KOPT-K1 (cell line): Measurements from ENCODE around the gene TMEM131.
"Not testable (repeated sequence)": the region's sequence is repeated elsewhere in the genome, so short reads cannot be mapped to it uniquely, and the experiment has no call there.

Source experiments
- H3K27ac ChIP-seq: fragments of 200-600 bp; sonication (generic); 2 replicates; pipeline ENCODE4 v1.5.1; 2016; ENCODE audit warnings: antibody characterized with exemption, mild to moderate bottlenecking, low read depth, low read length; ENCODE audit not compliant: poor library complexity, severe bottlenecking
- H3K36me3 ChIP-seq: fragments of 200-600 bp; sonication (generic); 2 replicates; pipeline ENCODE4 v1.5.1; 2017; ENCODE audit warnings: antibody characterized with exemption, mild to moderate bottlenecking, low read length, moderate library complexity; ENCODE audit not compliant: insufficient read depth
- H3K9me3 ChIP-seq: fragments of 200-600 bp; sonication (generic); 2 replicates; pipeline ENCODE4 v1.5.1; 2017; ENCODE audit warnings: antibody characterized with exemption, low read length, mild to moderate bottlenecking; ENCODE audit not compliant: insufficient read depth, poor library complexity, severe bottlenecking

Gene TMEM131

GRCh38 chr2:97995734-97996624 is at the start of gene TMEM131:
Gene TMEM131, minus strand, starts transcription at chr2:97995948. Its CDS starts 286 bp downstream, at chr2:97995662.
- H3K27ac ChIP-seq, result peak within 1 kb of the TSS; percentile 89
- H3K36me3 ChIP-seq, result no peaks in the 10 kb centered on the region
- no peaks in the 10 kb centered on the region for H3K9me3 ChIP-seq

DNA sequence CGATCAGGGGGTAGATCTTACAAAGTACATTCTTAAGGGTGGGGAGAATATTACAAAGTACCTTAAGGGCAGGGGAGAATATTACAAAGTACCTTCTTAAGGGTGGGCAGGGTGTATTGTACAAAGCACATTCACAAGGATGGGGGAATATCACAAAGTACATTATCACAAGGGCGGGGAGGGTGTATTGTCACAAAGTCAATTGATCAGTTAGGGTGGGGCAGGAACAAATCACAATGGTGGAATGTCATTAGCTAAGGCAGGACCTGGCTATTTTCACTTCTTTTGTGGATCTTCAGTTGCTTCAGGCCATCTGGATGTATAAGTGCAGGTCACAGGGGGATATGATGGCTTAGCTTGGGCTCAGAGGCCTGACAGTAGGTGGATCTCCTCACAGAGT is 49.0 kb upstream of the TMEM131 start:
- peaks cover 28% of the 10 kb centered on the region for H3K9me3 ChIP-seq
- H3K27ac ChIP-seq, H3K36me3 ChIP-seq: not testable (repeated sequence)

DNA sequence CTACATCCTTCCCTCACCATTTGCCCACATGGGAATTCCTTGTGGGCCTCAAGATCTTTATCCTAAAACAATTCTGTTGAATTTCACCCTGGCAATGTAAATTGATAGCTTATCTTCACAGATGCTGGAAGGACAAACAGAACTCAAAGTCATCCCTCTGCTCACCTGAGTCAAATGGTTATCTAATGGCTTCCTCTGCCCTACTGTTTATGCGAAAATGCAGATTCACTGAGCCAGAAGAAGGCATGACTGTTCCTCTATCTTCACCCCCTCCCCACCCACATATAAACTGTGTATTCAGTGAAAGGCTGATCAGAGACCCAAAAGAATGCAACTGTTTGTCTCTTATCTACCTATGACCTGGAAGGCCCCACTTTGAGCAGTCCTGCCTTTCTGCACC is 47.4 kb upstream of the TMEM131 start:
- Histone ChIP-seq H3K9me3 (peaks cover 28% of the 10 kb centered on the region), H3K36me3 (no peaks in the 10 kb centered on the region), H3K27ac (no peak overlapping the region)

GRCh38 chr2:98040331-98040939 is 44.7 kb upstream of the TMEM131 start:
- no peaks in the 10 kb centered on the region for H3K36me3 ChIP-seq
- H3K9me3 ChIP-seq, result peaks cover 23% of the 10 kb centered on the region
- H3K27ac ChIP-seq, result no peak overlapping the region

- H3K9me3 ChIP-seq, result peaks cover 11% of the 10 kb centered on the region
- no peaks in the 10 kb centered on the region for H3K36me3 ChIP-seq
- no peak overlapping the region for H3K27ac ChIP-seq
Measured at GRCh38 chr2:98039085-98039756, 43.5 kb upstream of the TMEM131 start.

DNA sequence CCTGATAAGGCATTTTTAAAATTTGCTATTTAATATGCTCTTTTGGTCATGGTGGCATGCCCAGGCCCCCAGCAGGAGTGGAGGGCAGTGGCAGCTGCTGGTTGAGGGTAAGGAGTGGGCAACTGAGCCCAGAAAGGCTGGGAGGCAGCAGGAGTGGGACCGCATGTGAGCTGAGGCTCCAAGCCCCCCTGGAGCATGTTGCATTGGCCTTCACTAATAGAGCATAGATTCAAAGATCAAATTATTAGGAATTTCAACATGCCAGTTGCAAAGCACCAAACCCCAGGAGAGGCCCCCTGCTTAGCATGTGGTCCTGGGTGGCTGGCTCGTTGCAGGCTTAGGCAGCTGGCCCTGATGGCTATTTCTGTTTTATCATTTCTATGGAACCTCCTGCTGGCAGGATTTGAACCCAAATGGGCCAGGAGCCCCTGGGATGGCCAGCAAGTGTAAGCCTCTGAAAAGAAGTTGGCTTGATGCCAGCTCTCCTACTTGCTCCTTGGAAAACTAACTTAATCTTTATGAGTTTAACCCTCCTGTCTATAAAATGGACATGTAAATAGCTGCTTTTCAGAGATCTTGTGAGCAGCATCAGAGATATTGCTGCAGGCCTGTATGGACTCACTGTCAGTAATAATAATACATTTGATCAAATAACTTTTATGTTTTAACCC is 42.1 kb upstream of the TMEM131 start:
- no peaks in the 10 kb centered on the region for H3K36me3 ChIP-seq
- H3K27ac ChIP-seq, result no peak overlapping the region
- no peaks in the 10 kb centered on the region for H3K9me3 ChIP-seq

- H3K9me3 ChIP-seq, result no peaks in the 10 kb centered on the region
- H3K36me3 ChIP-seq, result no peaks in the 10 kb centered on the region
- H3K27ac ChIP-seq, result no peak overlapping the region
Measured at GRCh38 chr2:98037206-98037605, 41.5 kb upstream of the TMEM131 start.

GRCh38 chr2:98036349-98037000 is 40.7 kb upstream of the TMEM131 start:
- H3K36me3 ChIP-seq, result no peaks in the 10 kb centered on the region
- no peaks in the 10 kb centered on the region for H3K9me3 ChIP-seq
- H3K27ac ChIP-seq, result no peak overlapping the region

GRCh38 chr2:98034745-98035144 is 39.0 kb upstream of the TMEM131 start:
- Histone ChIP-seq H3K36me3 (no peaks in the 10 kb centered on the region), H3K9me3 (no peaks in the 10 kb centered on the region), H3K27ac (no peak overlapping the region)

GRCh38 chr2:98032086-98032485 is 36.3 kb upstream of the TMEM131 start:
- Histone ChIP-seq H3K36me3 (no peaks in the 10 kb centered on the region), H3K9me3 (no peaks in the 10 kb centered on the region), H3K27ac (no peak overlapping the region)

GRCh38 chr2:98029718-98030222 is 34.0 kb upstream of the TMEM131 start:
- Histone ChIP-seq H3K36me3 (no peaks in the 10 kb centered on the region), H3K9me3 (no peaks in the 10 kb centered on the region), H3K27ac (no peak overlapping the region)

DNA sequence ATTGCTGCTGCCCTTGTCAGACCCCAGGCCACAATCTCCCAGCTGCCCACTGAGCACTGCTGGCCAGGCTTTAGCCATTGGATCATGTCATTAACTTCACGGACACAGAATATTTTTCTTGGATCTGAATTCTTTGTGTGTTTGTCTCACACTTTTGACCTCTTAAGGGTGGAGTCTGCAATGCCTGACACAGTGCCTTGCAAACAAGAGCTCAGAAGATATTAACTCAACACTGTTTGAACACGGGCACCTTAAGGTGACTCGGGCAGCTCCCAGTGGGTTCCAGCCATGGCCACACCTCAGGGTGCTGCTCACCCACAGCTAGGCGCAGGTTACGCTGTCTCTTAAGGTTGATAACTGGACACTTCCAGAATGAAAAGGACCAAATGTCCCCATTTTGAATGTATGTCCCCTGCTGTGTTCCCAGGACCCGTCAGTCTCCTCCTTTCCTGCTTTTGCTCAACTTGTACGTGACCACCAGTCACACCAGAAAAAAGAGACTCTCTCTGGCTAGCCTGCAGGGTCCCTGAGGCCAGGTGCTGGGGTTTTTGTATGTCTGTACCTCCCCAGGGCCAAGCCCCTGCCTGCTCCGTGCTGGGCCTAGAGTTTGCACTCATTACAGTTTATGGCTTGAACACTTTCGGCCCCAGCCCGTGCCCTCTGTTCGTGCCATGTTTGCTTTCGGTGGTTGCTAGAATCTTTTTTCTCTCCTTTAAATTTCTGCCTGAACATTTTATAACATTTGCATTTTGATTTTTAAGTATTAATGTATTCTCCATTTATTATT is 33.4 kb upstream of the TMEM131 start:
- no peak overlapping the region for H3K27ac ChIP-seq
- H3K36me3 ChIP-seq, result no peaks in the 10 kb centered on the region
- H3K9me3 ChIP-seq, result no peaks in the 10 kb centered on the region

DNA sequence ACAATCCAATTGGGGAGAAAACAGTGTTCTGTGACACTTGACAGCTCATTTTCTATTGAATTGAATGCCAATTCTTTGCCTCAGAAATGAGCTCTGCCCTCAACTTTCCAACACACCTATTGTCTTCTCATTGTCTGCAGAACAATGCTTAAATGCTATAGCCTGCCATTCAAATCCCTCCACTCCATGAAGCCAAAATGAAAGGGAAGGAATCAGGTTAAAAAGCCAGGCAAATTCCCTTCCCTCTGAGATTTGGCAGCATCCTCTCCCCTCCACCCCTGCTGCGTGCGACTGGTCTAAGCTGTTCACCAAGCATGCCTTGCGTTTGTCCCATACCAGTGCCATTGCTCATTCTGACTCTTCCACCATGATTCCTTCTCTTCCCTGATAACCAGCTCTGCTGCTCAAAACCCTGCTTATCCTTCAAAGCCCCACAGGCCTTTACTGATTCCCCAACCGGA is 32.4 kb upstream of the TMEM131 start:
- Histone ChIP-seq H3K27ac (no peak overlapping the region), H3K36me3 (no peaks in the 10 kb centered on the region), H3K9me3 (no peaks in the 10 kb centered on the region)

DNA sequence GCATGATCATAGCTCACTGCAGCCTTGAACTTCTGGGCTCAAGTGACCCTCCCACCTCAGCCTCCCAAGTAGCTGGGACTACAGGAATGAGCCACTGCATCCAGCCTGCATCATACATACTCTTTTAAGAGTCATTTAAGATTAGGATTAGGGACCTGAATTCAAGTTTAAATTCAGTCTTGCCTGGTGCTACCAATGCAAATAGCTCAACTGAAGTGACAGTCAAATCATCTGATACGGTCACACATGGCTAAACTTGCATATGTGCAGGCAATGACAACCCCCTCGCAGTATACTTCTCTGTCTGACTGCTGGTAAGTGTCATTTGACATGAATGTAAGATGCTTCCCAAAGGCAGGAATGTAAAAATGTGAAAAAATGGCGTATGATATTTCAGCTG is 31.8 kb upstream of the TMEM131 start:
- Histone ChIP-seq H3K9me3 (no peaks in the 10 kb centered on the region), H3K27ac (no peak overlapping the region), H3K36me3 (no peaks in the 10 kb centered on the region)
